ENCODE results near the gene TUBB8B. TPM values are rescaled to one million over a fixed set of nuclear protein-coding genes. Genes with fewer than 3 reads are reported as not detected.
A peak's percentile ranks its signal among the peaks of the same experiment; 100 is the strongest.
"Not testable (repeated sequence)": the region's sequence is repeated elsewhere in the genome, so short reads cannot be mapped to it uniquely, and the experiment has no call there.

Gene TUBB8B
- total RNA-seq, 1 experiment from 2014 or later, result 1.0 TPM

DNA sequence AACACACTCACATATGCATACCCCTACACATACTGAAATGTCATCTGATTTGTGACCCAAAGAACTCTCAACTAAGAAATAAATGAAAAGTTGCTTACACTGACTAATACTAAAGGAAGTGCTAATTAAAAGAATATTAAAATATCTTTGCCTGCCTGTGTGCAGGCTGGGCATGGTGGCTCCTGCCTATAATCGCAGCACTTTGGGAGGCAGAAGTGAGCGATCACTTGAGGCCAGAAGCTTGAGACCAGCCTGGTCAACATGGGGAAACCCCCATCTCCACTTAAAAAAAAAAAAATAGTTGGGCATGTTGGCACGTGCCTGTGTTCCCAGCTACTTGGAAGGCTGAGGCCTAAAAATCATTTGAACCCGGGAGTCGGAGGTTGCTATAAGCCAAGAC lies 14.9 kb upstream of the TUBB8B start:
- no CpG with 5 or more reads among the region's 5 CpGs for WGBS (ENCODE audit: extremely low coverage, insufficient read length, low lambda C conversion rate)
- not testable (repeated sequence) for H3K36me3 Mint-ChIP-seq (ENCODE audit: insufficient read depth in 1 of 3, low read depth in 3 of 3)
- H3K9me3 Mint-ChIP-seq, result peaks cover 46 to 78% of the 10 kb centered on the region in 2 experiments

DNA sequence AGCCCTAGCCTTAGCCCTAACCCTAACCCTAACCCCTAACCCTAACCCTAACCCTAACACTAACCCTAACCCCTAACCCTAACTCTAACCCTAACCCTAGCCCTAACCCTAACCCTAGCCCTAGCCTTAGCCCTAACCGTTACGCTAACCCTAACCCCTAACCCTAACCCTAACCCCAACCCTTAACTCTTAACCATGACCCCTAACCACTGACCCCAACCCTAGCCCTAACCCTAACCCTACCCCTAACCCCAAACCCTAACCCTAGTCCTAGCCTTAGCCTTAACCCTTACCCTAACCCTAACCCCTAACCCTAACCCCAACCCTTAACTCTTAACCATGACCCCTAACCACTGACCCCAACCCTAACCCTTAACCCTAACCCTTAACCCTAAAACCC lies 14.2 kb upstream of the TUBB8B start:
- not testable (repeated sequence) for H4K5ac ChIP-seq (ENCODE audit: insufficient read length, low read depth, low read length); H4K91ac ChIP-seq (ENCODE audit: insufficient read length, low read depth, low read length); H3K9me3 ChIP-seq (ENCODE audit: control insufficient read depth, low read depth, low read length); H4K8ac ChIP-seq (replicated peaks; ENCODE audit: insufficient read length, low read depth, low read length); H2BK12ac ChIP-seq (ENCODE audit: insufficient read length, low read depth, low read length); H3K27me3 ChIP-seq (ENCODE audit: insufficient read depth, low read length); H2AK5ac ChIP-seq (ENCODE audit: insufficient read length, low read length); H3K9ac ChIP-seq (ENCODE audit: extremely low read depth, insufficient read length, low read length); H3K4me1 Mint-ChIP-seq; H4K20me1 ChIP-seq (ENCODE audit: control insufficient read depth, insufficient read depth, insufficient read length); H2BK5ac ChIP-seq (ENCODE audit: insufficient read length, low read length); H3K4me2 ChIP-seq (ENCODE audit: insufficient read depth, insufficient read length, low read length); H3T11ph ChIP-seq (ENCODE audit: low read length); H3K14ac ChIP-seq (ENCODE audit: insufficient read depth, low read length); H3K27me3 Mint-ChIP-seq (ENCODE audit: low read depth); H3K23ac ChIP-seq (ENCODE audit: insufficient read length, low read depth, low read length); H3K56ac ChIP-seq (ENCODE audit: insufficient read length, low read depth, low read length); H2BK15ac ChIP-seq (ENCODE audit: low read depth, low read length); H3K27ac ChIP-seq (ENCODE audit: insufficient read length, low read depth, low read length); H2AFZ ChIP-seq (ENCODE audit: low read length); H3K18ac ChIP-seq (ENCODE audit: insufficient read length, low read depth, low read length); H3K79me1 ChIP-seq (ENCODE audit: insufficient read depth, low read depth, low read length, poor library complexity, severe bottlenecking); H3K79me2 ChIP-seq (ENCODE audit: insufficient read depth, low read length); H2BK20ac ChIP-seq (ENCODE audit: low read depth, low read length, poor library complexity, severe bottlenecking); H3K36me3 Mint-ChIP-seq (ENCODE audit: insufficient read depth in 1 of 3, low read depth in 3 of 3); H3K4me1 ChIP-seq (ENCODE audit: insufficient read depth, low read length); H3K27ac Mint-ChIP-seq; H2BK120ac ChIP-seq (ENCODE audit: low read depth, low read length, poor library complexity, severe bottlenecking); H3K4me3 Mint-ChIP-seq; H3K4ac ChIP-seq (ENCODE audit: low read depth, low read length); H3K23me2 ChIP-seq (ENCODE audit: insufficient read length, low read depth, low read length, poor library complexity, severe bottlenecking)
- WGBS (ENCODE audit: extremely low coverage, insufficient read length, low lambda C conversion rate), result 100% methylated on average over 2 of the region's 2 CpGs
- peaks cover 41 to 77% of the 10 kb centered on the region in 2 experiments for H3K9me3 Mint-ChIP-seq
- DNase-seq, result peak; percentile 29

More for the DNA sequence above, 14.9 kb upstream of the TUBB8B start:
- not testable (repeated sequence) for H3K27me3 ChIP-seq (ENCODE audit: insufficient read depth, low read length); H4K8ac ChIP-seq (replicated peaks; ENCODE audit: insufficient read length, low read depth, low read length); H3K4me2 ChIP-seq (ENCODE audit: insufficient read depth, insufficient read length, low read length); H2BK12ac ChIP-seq (ENCODE audit: insufficient read length, low read depth, low read length); H3K23me2 ChIP-seq (ENCODE audit: insufficient read length, low read depth, low read length, poor library complexity, severe bottlenecking); H3K18ac ChIP-seq (ENCODE audit: insufficient read length, low read depth, low read length); H3K27ac Mint-ChIP-seq; H3T11ph ChIP-seq (ENCODE audit: low read length); H3K23ac ChIP-seq (ENCODE audit: insufficient read length, low read depth, low read length); H3K4me3 Mint-ChIP-seq; H2BK15ac ChIP-seq (ENCODE audit: low read depth, low read length); H2AK5ac ChIP-seq (ENCODE audit: insufficient read length, low read length); H3K27ac ChIP-seq (ENCODE audit: insufficient read length, low read depth, low read length); H3K79me2 ChIP-seq (ENCODE audit: insufficient read depth, low read length); H3K14ac ChIP-seq (ENCODE audit: insufficient read depth, low read length); H3K9me3 ChIP-seq (ENCODE audit: control insufficient read depth, low read depth, low read length); H2BK5ac ChIP-seq (ENCODE audit: insufficient read length, low read length); H2BK20ac ChIP-seq (ENCODE audit: low read depth, low read length, poor library complexity, severe bottlenecking); H2AFZ ChIP-seq (ENCODE audit: low read length); H3K9ac ChIP-seq (ENCODE audit: extremely low read depth, insufficient read length, low read length); H3K27me3 Mint-ChIP-seq (ENCODE audit: low read depth); H3K4me1 Mint-ChIP-seq; DNase-seq; H4K20me1 ChIP-seq (ENCODE audit: control insufficient read depth, insufficient read depth, insufficient read length); H4K5ac ChIP-seq (ENCODE audit: insufficient read length, low read depth, low read length); H4K91ac ChIP-seq (ENCODE audit: insufficient read length, low read depth, low read length); H3K56ac ChIP-seq (ENCODE audit: insufficient read length, low read depth, low read length); H3K4me1 ChIP-seq (ENCODE audit: insufficient read depth, low read length); H3K4ac ChIP-seq (ENCODE audit: low read depth, low read length); H3K79me1 ChIP-seq (ENCODE audit: insufficient read depth, low read depth, low read length, poor library complexity, severe bottlenecking); H2BK120ac ChIP-seq (ENCODE audit: low read depth, low read length, poor library complexity, severe bottlenecking)

Data from H9 (cell line).